Measurements from ENCODE around the gene DRD1.
"Not testable (repeated sequence)": the region's sequence is repeated elsewhere in the genome, so short reads cannot be mapped to it uniquely, and the experiment has no call there.

DRD1 gene

DNA sequence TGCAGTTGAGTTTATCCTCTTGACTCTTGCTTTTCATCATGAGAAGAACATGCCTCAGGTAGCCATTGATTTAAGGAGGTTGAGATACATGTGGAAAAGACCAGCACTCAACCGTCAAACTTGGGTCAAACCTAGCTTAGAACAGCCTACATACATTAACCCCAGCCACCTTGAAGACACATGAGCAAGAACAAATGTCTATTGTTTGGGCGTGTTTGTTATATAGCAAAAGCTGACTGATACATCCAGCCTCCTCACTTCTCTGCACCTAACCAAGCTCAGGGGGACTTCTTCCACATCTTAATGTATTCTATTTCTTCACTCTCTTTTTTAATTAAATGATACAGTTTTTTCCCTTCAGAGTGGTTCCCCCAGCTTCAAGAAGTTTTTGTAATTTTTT is 28.7 kb downstream of the DRD1 start:
- H3K4me2 ChIP-seq, result no peak overlapping the region
- TF ChIP-seq, protein P1, sequence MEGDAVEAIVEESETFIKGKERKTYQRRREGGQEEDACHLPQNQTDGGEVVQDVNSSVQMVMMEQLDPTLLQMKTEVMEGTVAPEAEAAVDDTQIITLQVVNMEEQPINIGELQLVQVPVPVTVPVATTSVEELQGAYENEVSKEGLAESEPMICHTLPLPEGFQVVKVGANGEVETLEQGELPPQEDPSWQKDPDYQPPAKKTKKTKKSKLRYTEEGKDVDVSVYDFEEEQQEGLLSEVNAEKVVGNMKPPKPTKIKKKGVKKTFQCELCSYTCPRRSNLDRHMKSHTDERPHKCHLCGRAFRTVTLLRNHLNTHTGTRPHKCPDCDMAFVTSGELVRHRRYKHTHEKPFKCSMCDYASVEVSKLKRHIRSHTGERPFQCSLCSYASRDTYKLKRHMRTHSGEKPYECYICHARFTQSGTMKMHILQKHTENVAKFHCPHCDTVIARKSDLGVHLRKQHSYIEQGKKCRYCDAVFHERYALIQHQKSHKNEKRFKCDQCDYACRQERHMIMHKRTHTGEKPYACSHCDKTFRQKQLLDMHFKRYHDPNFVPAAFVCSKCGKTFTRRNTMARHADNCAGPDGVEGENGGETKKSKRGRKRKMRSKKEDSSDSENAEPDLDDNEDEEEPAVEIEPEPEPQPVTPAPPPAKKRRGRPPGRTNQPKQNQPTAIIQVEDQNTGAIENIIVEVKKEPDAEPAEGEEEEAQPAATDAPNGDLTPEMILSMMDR (conservative IDR thresholded peaks at IDR 0.05; ENCODE audit: low read depth, low read length), result no peak

DNA sequence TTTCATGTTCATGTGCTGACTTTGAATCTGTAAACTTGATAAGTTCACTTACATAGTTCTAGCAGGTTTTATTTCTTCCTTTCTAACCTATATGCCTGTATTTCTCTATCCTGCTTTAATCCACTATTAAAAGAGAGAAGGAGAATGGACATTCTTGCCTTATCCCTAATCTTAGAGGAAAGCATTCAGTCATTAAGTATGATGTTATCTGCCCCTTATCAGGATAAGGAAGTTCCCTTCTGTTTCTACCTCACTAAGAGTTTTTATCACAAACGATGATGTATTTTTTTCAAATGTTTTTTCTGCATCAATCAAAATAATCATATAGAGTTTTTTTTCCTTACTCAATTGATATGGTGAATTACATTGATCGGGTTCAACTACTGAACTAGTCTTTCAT is 33.1 kb downstream of the DRD1 start:
- no peak overlapping the region for H3K4me3 ChIP-seq (IDR thresholded peaks at IDR 0.05; ENCODE audit: insufficient read depth, low read depth, low read length)
- H3K27me3 ChIP-seq (ENCODE audit: insufficient read depth, low read depth), result no peaks in the 10 kb centered on the region
- no peak overlapping the region for H3K4me2 ChIP-seq
- H2AFZ ChIP-seq (ENCODE audit: low read depth), result no peak overlapping the region
- H3K36me3 ChIP-seq (ENCODE audit: insufficient read depth), result no peaks in the 10 kb centered on the region
- no peak overlapping the region for H3K27ac ChIP-seq
- H3K9ac ChIP-seq, result no peak overlapping the region
- no peaks in the 10 kb centered on the region for H3K79me2 ChIP-seq (ENCODE audit: insufficient read depth, low read depth)
- TF ChIP-seq, protein P1 (conservative IDR thresholded peaks at IDR 0.05; ENCODE audit: low read depth, low read length), result no peak
- no peaks in the 10 kb centered on the region for H4K20me1 ChIP-seq (ENCODE audit: insufficient read depth)
- no peaks in the 10 kb centered on the region for H3K4me1 ChIP-seq (ENCODE audit: low read depth, poor library complexity, severe bottlenecking)

More for the DNA sequence above, 28.7 kb downstream of the DRD1 start:
- no peaks in the 10 kb centered on the region for H3K79me2 ChIP-seq (ENCODE audit: insufficient read depth, low read depth)
- no peaks in the 10 kb centered on the region for H4K20me1 ChIP-seq (ENCODE audit: insufficient read depth)
- no peaks in the 10 kb centered on the region for H3K36me3 ChIP-seq (ENCODE audit: insufficient read depth)
- no peak overlapping the region for H3K27ac ChIP-seq
- no peaks in the 10 kb centered on the region for H3K27me3 ChIP-seq (ENCODE audit: insufficient read depth, low read depth)
- H3K4me1 ChIP-seq (ENCODE audit: low read depth, poor library complexity, severe bottlenecking), result no peaks in the 10 kb centered on the region
- H2AFZ ChIP-seq (ENCODE audit: low read depth), result no peak overlapping the region
- H3K9ac ChIP-seq, result no peak overlapping the region
- H3K4me3 ChIP-seq (IDR thresholded peaks at IDR 0.05; ENCODE audit: insufficient read depth, low read depth, low read length), result no peak overlapping the region

DNA sequence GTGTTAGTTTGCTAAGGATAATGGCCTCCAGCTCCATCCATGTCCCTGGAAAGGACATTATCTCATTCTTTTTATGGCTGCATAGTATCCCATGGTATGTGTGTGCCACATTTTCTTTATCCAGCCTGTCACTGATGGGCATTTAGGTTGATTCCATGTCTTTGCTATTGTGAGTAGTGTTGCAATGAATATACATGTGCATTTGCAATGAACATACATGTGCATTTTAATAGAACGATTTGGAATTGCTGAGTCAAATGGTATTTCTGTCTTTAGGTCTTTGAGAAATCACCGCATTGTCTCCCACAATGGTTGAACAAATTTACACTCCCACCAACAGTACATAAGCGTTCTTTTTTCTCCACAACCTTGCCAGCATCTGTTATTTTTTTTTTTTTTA is 37.7 kb downstream of the DRD1 start:
- Histone ChIP-seq H3K9ac (no peak overlapping the region), H3K4me3 (IDR thresholded peaks at IDR 0.05; ENCODE audit: insufficient read depth, low read depth, low read length) (no peak overlapping the region), H2AFZ (ENCODE audit: low read depth) (no peak overlapping the region), H4K20me1 (ENCODE audit: insufficient read depth) (no peaks in the 10 kb centered on the region), H3K36me3 (ENCODE audit: insufficient read depth) (no peaks in the 10 kb centered on the region), H3K27me3 (ENCODE audit: insufficient read depth, low read depth) (no peaks in the 10 kb centered on the region), H3K4me2 (no peak overlapping the region), H3K27ac (no peak overlapping the region), H3K79me2 (ENCODE audit: insufficient read depth, low read depth) (no peaks in the 10 kb centered on the region), H3K4me1 (ENCODE audit: low read depth, poor library complexity, severe bottlenecking) (no peaks in the 10 kb centered on the region)
- TF ChIP-seq, protein P1 (conservative IDR thresholded peaks at IDR 0.05; ENCODE audit: low read depth, low read length), result no peak

DNA sequence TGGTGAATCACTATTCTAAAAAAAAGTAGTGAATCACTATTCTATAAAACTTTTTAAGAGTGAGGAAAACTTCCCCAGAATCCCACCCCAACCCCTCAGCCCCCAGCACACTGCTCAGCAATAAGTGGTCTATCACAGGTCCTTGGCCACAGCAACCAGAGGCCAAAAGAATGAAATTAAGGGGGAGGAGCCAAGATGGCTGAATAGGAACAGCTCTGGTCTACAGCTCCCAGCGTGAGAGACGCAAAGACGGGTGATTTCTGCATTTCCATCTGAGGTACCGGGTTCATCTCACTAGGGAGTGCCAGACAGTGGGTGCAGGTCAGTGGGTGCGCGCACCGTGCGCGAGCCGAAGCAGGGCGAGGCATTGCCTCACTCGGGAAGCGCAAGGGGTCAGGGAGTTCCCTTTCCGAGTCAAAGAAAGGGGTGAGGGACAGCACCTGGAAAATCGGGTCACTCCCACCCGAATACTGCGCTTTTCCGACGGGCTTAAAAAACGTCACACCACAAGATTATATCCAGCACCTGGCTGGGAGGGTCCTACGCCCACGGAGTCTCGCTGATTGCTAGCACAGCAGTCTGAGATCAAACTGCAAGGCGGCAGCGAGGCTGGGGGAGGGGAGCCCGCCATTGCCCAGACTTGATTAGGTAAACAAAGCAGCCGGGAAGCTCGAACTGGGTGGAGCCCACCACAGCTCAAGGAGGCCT is 46.2 kb downstream of the DRD1 start:
- not testable (repeated sequence) for H3K4me2 ChIP-seq; H2AFZ ChIP-seq (ENCODE audit: low read depth); H4K20me1 ChIP-seq (ENCODE audit: insufficient read depth); H3K79me2 ChIP-seq (ENCODE audit: insufficient read depth, low read depth); H3K27me3 ChIP-seq (ENCODE audit: insufficient read depth, low read depth); H3K27ac ChIP-seq; H3K36me3 ChIP-seq (ENCODE audit: insufficient read depth); H3K4me1 ChIP-seq (ENCODE audit: low read depth, poor library complexity, severe bottlenecking); H3K9ac ChIP-seq; H3K4me3 ChIP-seq (IDR thresholded peaks at IDR 0.05; ENCODE audit: insufficient read depth, low read depth, low read length)

DNA sequence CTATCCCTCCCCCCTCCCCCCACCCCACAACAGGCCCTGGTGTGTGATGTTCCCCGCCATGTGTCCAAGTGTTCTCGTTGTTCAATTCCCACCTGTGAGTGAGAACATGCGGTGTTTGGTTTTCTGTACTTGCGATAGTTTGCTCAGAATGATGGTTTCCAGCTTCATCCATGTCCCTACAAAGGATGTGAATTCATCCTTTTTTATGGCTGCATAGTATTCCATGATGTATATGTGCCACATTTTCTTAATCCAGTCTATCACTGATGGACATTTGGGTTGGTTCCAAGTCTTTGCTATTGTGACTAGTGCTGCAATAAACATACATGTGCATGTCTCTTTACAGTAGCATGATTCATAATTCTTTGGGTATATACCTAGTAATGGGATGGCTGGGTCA is 48.6 kb downstream of the DRD1 start:
- not testable (repeated sequence) for H3K9ac ChIP-seq; H3K36me3 ChIP-seq (ENCODE audit: insufficient read depth); H3K27ac ChIP-seq; H3K4me3 ChIP-seq (IDR thresholded peaks at IDR 0.05; ENCODE audit: insufficient read depth, low read depth, low read length); H3K27me3 ChIP-seq (ENCODE audit: insufficient read depth, low read depth); H3K4me1 ChIP-seq (ENCODE audit: low read depth, poor library complexity, severe bottlenecking); H3K4me2 ChIP-seq; H2AFZ ChIP-seq (ENCODE audit: low read depth); H3K79me2 ChIP-seq (ENCODE audit: insufficient read depth, low read depth); H4K20me1 ChIP-seq (ENCODE audit: insufficient read depth)

Data from KMS-11 (cell line).